Epithelial cell of esophagus (primary cell): ENCODE data around the gene ST3GAL5.

Experiments used
- DNase-seq: peaks from one replicate; pipeline ENCODE4 v3.0.0; 2010; ENCODE audit warnings: low read depth
- H3K4me3 ChIP-seq: 2 replicates; pipeline ENCODE4 v1.5.1; 2011; ENCODE audit warnings: mild to moderate bottlenecking, low read length, control low read depth
- CTCF ChIP-seq: IDR thresholded peaks from 2 replicates; pipeline ENCODE4 v1.5.1; 2011; ENCODE audit warnings: low read depth, mild to moderate bottlenecking, low read length, control low read depth, inconsistent platforms; ENCODE audit not compliant: insufficient read depth; ENCODE audit errors: missing control alignments

ST3GAL5 gene

GRCh38 chr2:85915606-85916303 is 27.0 kb upstream of the ST3GAL5 start:
- no peak for TF ChIP-seq CTCF
- no peak for DNase-seq
- no peak overlapping the region for H3K4me3 ChIP-seq

- no peak for TF ChIP-seq CTCF
- no peak for DNase-seq
- no peak overlapping the region for H3K4me3 ChIP-seq
Measured at GRCh38 chr2:85914922-85915321, 26.1 kb upstream of the ST3GAL5 start.

GRCh38 chr2:85913884-85914881 is 25.4 kb upstream of the ST3GAL5 start:
- no peak overlapping the region for H3K4me3 ChIP-seq
- DNase-seq, result peak; percentile 90
- TF ChIP-seq CTCF, result no peak

- DNase-seq, result peak; percentile 99
- no peak overlapping the region for H3K4me3 ChIP-seq
- no peak for TF ChIP-seq CTCF
Measured at GRCh38 chr2:85911814-85912692, 23.3 kb upstream of the ST3GAL5 start.

GRCh38 chr2:85911097-85911496 is 22.3 kb upstream of the ST3GAL5 start:
- TF ChIP-seq CTCF, result no peak
- no peak for DNase-seq
- H3K4me3 ChIP-seq, result no peak overlapping the region

GRCh38 chr2:85909005-85909404 is 20.2 kb upstream of the ST3GAL5 start:
- peak; percentile 87 for DNase-seq
- no peak for TF ChIP-seq CTCF

More at GRCh38 chr2:85909005-85909404, 20.2 kb upstream of the ST3GAL5 start:
- H3K4me3 ChIP-seq, result no peak overlapping the region
